NCI-H128 (cell line): ENCODE measurements around the gene NOL3.
A peak's percentile ranks its signal among the peaks of the same experiment; 100 is the strongest.

Source experiments
- DNase-seq: peaks from one replicate; lab custom pipeline; 2025; ENCODE audit not compliant: unreplicated experiment; lab: John Stamatoyannopoulos, UW

NOL3 gene

DNA sequence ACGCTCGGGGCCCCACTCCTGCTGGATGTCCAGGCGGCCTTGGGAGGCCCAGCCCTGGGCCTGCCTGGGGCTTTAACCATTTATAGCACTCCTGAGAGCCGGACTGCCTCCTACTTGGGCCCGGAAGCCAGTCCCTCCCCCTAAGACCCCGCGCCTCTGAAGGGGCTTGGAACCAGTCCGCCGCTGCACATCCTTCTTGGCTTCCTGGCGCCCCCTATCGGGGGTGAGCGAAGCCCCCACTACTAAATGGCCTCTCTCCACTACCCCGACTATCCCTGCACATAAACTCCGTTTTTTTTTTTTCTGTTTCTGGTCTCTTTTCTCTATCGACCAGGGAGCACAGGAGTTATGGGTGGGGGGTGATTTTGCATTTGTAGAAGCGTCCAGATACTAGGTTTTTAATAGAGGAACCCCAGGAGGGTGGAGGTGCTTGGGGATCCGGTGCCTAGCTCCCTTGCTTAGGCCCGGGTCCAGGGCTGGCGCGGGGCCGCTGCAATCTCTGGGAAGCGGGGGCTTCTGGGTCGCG, 633 bp upstream of the NOL3 start:
- no peak for DNase-seq

DNA sequence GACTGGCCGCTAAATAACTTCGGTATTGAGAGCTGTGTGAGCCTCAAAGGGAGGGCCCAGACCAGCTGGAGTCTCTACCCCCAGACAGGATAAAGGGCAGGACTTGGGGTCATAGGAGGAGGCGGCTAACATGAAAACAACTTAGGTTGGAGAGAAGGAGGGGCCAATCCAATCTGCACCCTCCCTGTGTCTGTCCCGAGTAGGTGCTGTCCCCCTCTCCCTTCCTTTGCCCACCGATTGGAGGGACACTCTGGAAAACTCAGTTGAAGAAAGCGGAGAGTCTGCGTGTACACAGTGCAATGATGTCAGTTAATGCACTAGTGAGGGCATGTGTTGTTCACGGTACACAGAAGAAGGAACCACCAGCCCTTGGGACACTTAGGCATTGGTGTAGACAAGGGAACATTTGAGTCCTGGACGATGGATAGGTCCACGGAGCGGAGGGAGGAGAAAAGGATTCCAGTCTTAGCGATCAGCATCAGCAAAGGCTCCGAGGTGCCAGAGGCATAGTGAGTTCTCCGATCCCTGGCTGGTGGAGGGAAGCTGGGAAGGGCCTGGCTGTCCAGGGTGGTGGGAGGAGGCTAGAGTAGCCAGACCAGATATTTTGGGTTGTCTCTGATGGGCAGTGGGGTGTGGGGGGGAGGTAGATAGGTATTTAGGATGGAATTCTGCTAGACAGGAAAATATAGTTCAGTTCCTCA, 761 bp downstream of the NOL3 start:
- no peak for DNase-seq

DNA sequence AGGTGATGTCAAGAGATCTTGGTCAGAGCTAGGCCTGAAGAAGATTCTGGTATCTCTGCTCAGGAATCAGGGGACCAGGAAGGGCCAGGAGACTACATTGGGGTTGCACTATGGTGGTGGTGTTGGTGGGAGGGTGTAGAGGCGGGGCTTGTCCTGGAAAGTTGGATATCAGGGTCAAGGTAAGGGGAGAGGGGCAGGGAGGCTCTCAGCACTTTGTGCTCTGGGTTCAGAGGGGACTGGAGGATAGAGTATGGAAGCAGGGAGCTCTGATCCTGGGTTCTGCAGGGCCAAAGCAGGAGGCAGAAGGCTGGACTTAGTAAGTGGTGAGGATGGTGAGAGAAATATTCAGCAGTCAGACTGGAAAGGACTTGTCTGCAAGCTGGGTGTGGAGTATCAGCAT, 3.0 kb downstream of the NOL3 start:
- no peak for DNase-seq

DNA sequence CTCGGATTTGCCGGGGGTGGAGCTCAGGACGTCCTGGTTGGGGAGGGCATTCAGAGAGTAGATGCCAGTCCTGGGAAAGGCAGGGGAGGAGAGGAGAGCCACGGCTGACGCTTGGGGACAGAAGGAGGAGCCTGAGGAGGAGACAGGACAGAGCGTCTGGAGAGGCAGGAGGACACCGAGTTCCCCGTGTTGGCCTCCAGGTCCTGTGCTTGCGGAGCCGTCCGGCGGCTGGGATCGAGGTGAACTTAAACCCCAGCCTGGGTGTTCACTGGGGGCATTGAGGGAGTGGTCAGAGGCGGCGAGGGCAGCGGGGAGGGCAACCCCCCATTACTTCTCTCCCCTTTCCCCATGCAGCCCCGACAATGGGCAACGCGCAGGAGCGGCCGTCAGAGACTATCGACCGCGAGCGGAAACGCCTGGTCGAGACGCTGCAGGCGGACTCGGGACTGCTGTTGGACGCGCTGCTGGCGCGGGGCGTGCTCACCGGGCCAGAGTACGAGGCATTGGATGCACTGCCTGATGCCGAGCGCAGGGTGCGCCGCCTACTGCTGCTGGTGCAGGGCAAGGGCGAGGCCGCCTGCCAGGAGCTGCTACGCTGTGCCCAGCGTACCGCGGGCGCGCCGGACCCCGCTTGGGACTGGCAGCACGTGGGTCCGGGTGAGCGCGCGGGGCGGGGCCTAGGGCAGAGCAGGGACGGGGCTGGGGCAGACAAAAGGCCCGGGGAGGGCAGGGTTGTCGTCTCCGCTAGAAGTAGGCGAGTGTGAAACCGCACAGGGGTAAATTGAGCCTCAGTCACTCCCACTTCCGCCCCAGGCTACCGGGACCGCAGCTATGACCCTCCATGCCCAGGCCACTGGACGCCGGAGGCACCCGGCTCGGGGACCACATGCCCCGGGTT, 3.7 kb downstream of the NOL3 start:
- DNase-seq, result peak; percentile 47

DNA sequence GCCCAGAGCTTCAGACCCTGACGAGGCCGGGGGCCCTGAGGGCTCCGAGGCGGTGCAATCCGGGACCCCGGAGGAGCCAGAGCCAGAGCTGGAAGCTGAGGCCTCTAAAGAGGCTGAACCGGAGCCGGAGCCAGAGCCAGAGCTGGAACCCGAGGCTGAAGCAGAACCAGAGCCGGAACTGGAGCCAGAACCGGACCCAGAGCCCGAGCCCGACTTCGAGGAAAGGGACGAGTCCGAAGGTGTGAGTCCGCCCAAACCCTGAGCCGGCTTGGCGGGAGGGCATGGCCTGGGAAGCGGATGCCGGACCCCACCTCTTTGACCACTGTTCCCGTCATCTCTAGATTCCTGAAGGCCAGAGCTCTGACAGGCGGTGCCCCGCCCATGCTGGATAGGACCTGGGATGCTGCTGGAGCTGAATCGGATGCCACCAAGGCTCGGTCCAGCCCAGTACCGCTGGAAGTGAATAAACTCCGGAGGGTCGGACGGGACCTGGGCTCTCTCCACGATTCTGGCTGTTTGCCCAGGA, 4.4 kb downstream of the NOL3 start:
- DNase-seq, result no peak

DNA sequence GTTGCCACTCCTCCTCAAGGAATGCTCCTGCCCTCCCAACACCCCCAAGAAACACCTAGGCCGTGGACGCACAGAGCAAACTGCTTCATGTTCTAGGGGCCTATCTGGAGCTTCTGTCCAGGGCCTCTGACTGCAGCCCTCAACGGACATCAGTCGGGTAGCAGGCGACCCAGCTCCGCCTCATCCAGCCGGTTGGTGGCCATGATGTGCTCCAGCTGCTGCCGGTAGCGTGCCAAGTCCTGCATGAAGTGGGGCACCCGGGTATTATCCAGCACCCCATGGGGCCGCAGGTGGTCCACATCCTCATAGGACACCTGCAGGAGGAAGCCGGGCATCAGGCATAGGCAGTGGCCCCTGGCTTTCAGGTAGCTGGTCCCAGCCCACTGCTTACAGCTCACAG, 6.3 kb downstream of the NOL3 start:
- DNase-seq, result no peak

DNA sequence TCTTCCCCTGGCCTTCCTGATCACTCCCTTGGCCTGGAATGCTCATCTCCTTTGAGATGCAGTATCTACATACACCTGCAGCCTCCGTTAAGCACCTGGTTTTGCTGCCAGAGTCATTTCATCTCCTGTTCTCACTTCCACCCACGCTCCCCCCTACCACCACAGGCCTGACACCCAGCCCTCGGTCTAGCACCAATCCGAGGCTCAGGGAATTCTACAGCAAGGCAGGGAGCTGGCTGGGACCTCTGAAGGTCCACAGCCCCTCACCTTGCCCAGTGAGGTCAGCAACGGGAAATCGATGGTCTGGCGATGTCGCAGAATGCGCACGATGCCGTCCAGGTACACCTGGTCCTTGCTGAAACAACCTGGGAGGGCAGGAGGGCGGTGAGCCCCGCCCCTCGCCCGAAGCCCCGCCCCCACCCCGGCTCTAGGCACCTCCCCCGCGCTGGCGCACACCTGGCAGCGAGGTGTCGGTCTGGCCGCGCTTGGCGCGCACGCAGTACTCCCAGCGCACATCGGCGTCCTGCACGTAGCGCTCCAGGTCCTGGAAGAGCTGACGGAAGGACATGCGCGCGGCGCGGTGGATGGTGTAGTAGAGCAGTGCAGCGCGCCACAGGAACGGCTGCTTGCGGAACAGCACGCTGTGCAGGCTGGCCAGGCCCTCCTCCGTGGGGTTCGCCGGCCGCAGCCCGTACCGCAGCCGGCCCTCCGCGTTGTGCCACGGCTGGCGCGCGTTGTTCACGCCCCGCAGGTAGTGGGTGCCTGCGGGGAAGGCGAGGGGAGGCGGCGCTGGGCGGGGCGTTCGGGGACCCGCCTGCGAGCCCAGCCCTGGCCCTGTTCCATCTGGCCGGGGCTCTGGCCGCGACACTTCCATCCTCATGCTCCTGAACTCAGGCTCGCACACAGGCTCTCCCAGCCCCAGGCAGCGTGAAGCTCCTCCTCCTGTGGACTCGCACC, 7.7 kb downstream of the NOL3 start:
- peak; percentile 63 for DNase-seq

DNA sequence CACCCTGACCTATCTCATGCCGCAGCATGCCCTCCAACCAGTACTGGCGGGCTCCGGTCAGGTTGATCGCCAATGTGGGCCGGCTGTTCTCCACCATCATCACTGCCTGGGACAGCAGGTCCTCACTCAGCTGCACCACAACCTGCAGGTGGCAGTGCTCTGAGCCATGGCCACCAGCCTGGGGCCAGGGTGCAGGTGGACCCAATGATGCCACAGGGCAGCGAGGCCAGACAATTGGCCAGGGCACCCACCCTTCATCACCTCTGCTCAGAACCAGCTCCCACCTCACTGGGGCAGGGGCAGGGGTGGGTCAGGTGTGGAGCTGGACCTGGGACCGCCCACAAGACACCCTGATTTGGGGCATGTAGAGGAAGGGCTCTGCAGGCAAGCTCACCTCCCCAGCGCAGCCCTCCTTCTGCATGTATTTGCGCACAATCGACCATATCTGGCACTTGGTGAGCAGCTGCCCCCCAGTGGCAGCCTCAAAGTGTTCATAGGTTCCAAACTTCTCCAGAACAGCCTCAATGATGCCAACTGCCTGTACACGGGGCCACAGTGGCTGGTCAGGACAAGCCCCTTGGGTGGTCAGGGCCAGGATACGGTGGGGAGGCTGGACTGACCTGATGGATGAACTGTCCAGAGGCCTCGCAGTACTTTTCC, 9.2 kb downstream of the NOL3 start:
- DNase-seq, result no peak

DNA sequence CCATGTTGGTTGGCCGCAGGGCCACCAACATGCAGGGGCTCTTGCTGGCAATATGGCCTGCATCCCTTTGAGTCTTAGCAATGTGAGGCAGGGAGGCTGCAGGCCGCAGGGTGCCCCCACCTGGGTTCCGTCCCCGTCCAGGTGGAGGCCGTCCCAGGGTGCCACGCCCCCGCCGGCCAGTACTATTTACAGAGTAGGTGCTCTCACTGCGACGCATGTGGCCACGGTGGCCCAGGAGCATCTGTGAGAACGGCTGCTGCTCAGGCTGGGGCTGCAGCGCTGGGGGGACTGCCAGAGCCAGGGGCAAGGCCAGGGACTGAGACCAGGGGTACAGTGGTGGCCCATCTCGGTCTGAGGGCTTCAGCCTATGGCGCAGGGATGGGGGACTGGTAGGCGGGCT, 9.8 kb downstream of the NOL3 start:
- no peak for DNase-seq

DNA sequence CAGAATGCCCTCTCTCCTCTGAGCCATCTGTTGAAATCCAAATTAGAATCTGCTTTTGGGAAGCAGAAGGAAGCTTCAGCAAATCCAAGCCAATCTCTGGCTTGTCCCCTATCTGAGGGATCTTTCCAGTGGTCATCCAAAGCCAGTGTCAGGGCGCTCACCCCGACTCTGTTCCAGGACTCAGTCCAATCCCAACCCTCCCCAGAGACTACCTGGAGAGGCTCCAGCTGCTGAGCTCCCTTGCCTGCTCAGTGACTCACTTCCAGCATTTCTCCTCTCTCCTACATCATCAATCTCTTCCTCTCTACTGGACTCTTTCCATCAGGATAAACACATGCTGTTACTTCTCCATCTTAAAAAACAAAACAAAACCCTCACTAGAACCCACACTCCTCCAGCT, 11.0 kb downstream of the NOL3 start:
- DNase-seq, result no peak

DNA sequence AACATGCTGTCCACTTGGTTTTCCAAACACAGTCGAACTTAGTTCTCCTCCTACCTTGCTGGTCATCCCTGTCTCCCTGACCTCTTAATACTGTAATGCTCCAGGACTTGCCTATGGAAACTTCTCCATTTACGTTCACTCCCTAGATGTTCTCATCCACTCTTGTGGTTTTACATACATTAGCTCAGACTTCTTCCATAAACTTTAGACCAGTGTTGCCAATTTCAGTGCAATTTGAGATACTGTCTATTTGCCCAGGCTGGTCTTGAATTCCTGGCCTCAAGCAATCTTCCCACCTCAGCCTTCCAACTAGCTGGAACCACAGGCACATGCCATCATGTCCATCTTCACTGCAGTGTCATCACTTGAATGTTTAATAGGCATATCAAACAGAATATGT, 11.9 kb downstream of the NOL3 start:
- DNase-seq, result no peak

DNA sequence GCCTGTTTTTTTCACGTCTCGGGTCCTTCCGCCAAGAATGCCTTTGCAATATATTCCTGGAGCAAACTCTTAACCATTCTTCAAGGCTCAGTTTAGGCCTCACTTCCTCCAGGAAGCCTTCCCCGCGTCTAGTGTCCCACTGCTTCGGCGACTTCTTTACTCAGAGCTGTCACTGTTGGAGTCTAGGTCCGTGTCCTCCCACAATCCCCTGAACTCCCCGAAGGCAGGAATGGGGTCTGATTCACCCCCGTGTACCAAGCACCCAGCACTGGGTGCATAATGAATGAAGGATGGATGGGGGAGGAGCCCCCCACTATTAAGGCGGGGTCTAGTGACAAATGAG, 12.9 kb downstream of the NOL3 start:
- no peak for DNase-seq

DNA sequence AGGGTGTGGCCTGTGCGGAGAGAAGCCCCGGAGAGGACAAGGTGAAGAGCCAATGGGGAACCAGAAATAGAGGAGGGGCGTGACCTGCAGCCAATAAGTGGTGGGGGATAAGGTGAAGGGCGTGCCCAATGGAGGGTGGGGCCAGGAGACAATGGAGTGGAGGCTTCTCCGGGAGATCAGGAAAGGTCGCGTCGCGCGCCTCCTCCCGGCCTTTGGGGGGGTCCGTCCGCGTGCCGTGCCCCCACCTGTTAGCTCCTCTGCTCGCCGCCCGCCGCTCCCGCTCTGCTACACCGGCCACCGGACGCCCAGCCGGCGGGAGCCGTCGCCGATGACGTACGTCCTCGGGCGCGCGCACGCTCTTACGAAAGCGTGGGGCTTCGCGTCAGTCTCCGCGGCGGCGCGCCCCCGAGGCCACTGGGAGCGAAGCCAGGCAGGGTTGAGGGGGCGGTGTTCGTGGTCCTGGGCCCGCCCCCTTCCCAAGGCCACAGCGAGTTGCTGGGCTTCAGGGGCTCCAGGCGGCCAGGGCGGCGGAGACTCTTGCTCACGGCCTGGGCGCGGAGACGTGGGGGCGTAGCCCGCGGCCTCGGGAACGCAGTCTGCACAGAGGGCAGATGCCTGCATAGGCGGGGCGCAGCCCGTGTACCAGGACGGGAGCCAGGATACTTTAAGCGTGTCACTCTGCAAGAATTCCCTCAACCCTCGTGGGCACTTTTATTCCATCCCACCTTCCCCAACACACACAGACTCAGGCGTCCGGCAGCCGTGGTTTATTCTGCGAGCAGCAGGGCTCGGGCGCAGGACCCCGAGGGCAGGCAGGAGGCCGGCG, 13.5 kb downstream of the NOL3 start, which contains the start of gene MATCAP1:
TSS of gene MATCAP1 (minus strand) at position 337 of the 826 bp plus-strand sequence. CDS start 3,353 bp downstream, outside the sequence.
- DNase-seq, result peak; percentile 79

DNA sequence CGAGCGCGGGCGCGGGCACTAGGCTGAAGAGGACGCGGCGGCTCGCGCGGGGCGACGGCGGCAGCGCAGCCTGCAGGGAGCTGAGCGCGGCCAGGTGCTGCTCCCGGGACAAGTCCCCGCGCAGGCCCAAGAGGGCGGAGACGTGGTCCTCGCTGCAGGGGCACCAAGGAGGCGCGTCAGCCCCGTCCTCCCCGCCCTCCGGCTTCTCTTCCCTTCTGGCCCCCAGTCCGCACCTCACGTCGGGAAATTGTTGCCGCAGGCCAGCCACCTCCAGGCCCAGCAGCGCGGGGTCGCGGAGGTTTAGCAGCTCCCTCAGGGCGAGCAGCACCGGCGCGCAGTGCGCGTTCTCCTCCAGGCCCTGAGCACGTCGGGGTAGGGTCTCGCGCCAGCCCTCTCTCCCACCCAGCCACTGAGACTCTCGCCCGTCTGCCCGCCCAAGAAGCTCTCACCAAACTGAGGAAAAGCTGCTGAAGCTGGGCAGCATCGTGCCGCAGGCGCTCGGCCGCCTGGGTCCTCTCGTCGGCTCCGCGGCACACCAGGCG, 14.2 kb downstream of the NOL3 start:
- DNase-seq, result peak; percentile 33

DNA sequence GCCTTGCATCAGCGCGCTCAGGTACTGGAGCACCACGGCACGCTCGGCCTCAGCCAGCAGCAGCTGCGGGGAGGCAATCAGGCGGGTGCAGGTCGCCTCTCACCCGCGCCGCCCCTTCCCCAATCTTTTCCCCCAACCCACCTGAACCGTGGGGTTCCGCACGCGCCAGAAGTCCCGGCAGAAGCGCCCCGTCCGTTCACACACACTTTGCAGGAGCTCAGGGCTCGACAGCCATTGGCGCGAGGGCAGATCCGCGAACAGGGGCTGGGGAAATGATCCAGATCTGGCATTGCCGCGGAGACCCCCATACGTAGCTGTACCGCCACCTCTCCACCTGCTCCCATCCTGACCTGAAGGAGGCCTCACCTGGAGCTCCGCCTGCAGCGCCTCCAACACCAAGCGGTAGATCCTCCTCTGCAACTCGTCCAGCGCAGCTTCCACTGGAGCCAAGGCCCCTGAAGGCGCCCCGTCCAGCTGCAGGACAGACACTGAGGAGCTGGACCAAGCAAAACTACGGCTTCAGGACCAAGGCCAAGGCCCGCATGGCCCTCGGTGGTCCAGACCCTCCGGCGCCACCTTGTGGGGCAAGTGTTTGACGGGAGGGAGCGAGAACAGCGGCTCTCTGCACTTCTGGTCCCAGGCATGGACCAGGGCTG, 14.8 kb downstream of the NOL3 start:
- DNase-seq, result peak; percentile 34

DNA sequence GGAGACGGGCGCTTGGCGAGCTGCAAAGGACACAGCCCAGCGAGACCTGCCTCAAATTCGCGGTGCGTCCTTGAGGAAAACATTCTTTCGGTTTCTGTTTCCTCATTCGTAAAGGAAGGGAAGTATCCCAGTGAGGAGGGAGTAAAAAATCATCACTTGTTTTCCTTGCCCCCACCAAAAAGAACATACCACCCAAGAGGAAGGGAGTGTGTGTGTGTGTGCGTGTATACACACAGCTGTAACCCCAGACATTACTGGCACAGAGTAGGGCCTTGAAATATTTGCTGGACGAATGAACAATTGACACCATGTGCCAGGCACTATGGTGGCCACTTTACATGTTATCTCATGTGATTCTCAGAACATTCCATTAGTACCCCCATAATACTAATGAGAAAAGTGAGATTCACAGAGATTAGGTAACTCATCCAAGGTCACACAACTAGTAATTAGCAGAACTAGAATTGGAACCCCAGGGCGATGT, 15.4 kb downstream of the NOL3 start:
- no peak for DNase-seq

DNA sequence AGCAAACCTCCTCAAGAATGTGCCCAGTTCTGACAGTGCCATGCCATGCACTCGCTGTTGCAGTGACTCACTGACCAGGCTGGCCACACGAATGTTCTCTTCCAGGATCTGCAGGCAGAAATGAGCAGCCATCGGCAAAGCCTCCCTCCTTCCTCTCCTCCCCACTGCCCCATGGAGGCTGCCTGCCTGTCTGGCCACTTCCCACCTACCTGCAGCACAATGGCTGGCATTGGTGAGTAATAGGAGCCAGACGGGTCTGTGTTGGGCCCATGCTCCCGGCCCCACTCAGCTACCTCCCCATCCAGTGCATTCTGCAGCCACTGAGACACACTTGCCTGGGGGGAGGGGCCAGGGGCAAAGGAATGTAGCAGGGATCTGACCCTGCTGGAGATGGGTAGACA, 16.2 kb downstream of the NOL3 start:
- no peak for DNase-seq

DNA sequence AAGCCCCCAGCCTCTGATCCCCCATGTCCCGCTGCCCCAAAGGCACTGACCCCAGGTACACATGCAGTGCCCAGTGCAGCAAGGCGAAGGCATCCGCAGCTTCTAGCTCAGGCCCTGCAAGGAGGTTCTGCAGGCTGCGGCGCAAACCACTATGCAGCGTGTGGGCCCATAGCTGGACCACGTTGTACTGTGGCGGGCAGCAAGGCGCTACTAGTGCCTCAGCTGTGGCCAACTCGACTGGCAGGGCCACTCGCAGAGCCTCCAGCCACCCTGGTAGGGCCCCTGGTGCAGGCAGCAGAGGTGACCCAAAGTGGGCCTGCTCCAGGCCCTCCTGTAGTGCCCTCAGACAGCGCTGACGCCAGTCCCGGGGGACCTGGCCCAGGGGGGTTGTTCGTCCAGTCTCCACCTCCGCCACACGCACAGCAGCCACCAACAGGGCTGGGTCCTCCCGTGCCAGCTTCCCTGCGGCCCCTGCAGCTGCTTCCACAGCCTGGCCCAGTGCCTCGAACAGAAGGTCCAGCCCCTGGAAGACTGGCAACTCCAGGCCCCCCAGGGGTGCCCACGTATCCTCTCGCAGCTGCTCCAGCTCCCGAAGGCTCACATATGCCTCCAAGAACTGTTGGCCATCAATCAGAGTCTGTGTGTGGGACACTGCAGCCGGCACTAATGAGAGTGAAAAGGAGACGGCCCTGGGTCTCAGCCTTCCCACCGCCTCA, 17.0 kb downstream of the NOL3 start:
- no peak for DNase-seq
